NAMALWA (cell line): ENCODE data around the gene ZNF277.

Source experiments
- DNase-seq: peaks from one replicate; pipeline ENCODE4 v3.0.0-alpha.2; 2015; ENCODE audit warnings: low spot score

The ZNF277 gene

DNA sequence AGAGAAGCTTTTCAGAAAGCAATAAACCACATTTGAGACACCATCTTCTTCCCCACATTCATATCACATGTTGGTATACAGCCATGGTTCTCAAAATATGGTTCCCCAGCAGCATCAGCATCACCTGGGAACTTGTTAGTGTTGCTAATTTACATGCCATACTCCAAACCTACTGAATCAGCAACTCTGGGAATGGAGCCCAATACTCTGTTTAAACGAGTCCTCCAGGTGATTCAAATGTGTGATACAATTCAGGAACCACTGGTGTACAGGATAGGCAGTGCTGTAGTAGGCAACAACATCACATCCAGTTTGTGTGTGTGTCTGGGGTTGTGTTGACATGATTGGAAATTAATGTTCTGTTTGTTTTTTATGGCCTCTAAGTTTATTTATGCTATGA is 47.7 kb downstream of the ZNF277 start:
- no peak for DNase-seq

DNA sequence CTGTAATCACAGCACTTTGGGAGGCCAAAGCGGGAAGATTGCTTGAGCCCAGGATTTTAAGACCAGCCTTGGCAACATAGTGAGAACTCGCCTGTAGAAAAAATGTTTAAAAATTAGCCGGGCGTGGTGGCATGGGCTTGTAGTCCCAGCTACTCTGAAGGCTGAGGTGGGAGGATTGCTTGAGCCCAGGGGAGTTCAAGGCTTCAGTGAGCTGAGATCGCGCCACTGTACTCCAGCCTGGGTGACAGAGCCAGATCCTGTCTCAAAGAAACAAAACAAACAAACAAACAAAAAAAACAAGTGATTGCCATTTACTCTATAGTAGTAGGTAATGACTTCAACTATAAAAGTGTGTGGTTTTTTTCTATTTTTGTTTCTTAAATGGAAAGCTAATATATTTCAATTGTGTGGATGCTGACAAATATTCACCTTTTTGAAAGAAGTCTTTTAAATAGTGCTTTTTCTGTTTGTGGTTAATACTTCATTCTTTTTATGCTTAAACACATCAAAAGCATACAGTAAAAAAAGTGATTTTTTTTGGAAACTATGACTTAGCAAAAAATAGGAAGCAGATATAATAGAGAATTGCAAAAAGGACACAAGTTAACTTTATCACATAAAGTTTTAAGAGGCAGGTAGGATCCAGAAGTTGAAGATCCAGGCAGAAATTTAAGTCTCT is 48.4 kb downstream of the ZNF277 start:
- no peak for DNase-seq

- DNase-seq: no peak
Observed at GRCh38 chr7:112255388-112255720, 48.9 kb downstream of the ZNF277 start.

DNA sequence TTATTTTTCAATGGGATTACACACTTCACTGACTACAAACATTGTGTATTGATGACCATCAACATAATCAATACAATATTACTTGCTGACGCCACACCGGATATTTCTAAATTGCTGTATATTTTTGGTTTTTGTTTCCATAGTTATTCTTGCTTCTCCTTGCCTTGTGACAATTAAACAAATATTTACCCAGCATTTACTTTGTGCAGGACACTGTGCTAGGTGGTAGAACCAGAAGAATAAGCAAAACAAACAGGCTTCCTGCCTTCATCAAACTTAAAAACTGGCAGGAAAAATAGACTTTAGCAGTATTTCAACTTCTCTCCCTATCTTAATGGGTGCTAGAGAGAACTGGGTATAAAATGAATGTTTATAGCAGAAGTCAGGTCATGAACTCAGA is 50.6 kb downstream of the ZNF277 start:
- DNase-seq: no peak

GRCh38 chr7:112260911-112261310 is 54.4 kb downstream of the ZNF277 start:
- DNase-seq: no peak

- no peak for DNase-seq
Observed at GRCh38 chr7:112262036-112262435, 55.5 kb downstream of the ZNF277 start.

DNA sequence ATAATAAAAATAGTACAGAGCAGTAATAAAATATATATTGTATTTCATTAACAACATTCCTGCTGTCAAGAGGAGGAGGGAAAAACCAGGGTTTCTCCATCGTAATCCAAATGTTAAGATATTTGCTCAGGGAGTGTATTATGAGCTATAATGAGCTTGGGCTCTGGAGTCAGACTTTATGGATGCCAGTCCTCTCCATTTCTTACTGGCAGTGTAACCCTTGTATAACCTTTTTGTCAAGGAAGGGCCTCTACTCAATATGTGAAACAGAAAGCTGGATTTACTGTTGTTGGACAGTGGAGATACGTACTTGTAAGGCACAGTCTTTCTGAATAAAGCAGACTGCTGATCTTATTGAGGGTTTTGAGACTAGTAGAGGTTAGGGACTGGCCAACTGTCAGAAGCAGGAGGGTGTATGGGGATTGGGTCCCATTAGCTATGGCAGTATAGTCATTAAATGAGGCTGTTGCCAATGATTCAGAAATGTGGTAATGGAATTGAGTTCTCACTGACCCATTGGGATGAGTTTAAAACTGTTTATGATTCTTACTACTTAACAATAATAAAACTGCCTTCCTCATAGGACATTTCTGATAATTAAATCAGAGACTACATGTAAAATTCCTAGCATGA is 56.5 kb downstream of the ZNF277 start:
- DNase-seq: no peak

DNA sequence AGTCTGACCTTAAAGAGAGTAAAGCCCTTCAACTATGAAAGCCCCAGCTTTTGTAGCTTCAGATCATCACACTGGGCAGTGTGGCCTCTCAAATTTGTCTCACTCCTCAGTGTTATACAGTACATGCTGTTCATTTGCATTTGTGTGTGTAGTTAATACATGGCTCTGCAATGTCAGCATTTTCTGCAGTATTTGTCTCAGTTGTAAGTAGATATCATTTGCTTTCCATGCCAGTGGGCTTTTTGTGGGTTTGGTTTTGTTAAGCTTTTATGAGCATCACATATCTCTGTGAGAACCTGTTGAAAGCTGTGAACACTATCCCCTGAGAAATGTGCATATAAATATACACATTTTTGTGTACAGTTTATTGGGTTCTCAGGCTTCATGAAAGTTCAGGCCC is 57.0 kb downstream of the ZNF277 start:
- no peak for DNase-seq

GRCh38 chr7:112266141-112266540 is 59.6 kb downstream of the ZNF277 start:
- no peak for DNase-seq

- DNase-seq: no peak
Observed at GRCh38 chr7:112266595-112267270, 60.2 kb downstream of the ZNF277 start.

DNA sequence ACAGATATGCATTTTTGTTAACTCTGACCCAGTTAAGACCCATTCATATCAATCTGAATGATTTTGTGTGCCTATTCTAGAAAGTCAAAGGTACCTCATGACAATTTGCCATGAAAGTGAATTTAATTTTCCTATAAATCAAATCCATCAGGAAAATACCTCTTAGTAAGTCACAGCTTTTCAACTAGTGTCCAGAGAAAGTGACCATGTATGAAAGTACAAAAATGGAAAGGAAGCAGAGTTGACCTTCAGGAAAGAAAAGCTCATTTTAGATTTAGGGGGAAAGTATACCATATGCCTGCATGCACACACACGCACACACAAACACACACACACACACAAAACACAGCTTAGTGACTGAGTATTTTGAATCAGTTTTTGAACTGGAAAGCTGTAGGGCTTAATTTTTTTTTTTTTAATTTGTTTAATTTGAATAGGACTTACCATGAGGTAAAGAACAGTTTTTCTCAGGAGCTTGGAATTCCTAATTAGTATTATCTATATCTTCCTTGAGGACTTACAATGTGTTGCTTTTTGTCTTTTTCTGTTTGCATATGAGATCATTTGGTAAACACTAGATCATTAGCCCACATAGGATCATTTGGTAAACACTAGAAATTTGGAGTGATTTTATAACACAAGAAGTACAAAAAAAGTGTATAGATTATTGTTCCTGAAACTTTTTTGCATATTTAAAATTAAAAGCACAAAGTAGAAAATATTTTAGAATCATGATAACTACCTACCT is 61.6 kb downstream of the ZNF277 start:
- DNase-seq: no peak

DNA sequence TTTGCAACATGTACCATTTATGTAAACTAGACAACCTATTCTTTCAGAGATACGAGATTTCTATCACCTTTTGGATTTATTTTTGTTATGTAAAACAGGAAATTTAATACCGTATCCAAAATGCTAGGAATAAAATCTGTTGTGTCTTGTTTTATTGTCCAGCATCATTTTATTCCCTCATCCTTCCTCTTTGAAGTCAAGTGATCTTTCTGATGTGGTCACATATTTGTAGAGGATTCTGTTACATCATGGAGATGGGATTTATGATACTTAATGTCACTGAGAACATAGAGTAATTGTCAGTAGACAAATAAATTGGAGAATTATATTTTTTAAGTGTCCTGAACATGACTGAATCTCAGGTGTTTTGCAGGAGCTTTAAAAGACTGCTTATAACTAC is 64.7 kb downstream of the ZNF277 start:
- DNase-seq: no peak

DNA sequence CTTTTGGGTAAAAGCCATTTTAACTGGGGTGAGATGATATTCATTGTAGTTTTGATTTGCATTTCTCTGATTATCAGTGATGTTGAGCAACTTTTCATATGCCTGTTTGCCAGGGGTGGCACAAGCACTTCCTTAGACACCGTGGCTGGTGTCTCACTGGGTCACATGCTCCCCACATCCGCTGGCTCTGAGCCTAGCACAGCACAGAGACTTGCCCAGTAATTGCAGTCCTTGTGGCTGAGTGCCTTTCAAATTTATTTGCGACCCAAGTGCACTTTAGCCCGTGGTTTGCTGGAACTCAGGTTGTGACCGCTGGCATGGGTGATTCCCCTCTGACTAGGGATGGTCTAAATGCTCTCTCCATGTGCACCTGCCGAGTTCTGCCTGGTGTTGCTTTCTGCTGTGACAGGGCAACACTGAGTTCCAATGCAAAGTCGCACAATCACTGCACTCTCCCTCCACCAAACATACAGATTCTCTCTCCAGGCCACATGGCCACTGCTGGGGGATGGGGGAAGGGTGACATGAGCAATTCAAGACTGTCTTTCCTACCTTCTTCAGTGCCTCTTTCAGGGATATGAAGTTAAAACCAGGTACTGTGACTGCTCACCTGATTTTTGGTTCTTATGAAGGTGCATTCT is 66.5 kb downstream of the ZNF277 start:
- no peak for DNase-seq

GRCh38 chr7:112279042-112279441 is 72.5 kb downstream of the ZNF277 start:
- DNase-seq: no peak

DNA sequence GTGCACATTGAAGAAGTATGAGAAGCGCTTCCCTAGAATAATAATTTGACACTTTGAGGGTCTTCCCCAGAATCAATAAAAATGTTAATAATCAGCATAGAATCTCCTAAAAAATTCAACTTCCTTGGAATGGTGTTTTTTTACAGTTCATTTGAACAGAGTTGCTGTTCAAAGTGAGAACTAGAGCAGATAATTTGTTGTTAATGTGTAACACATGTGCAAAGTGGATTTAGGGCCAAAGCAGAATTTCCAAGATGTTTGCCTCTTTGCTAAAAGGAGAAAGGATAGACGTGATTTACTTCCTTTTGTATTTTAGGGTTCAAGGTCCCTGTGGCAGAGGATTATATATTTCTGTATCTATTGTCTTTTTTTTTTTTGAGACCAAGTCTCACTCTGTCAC is 73.8 kb downstream of the ZNF277 start:
- DNase-seq: no peak

DNA sequence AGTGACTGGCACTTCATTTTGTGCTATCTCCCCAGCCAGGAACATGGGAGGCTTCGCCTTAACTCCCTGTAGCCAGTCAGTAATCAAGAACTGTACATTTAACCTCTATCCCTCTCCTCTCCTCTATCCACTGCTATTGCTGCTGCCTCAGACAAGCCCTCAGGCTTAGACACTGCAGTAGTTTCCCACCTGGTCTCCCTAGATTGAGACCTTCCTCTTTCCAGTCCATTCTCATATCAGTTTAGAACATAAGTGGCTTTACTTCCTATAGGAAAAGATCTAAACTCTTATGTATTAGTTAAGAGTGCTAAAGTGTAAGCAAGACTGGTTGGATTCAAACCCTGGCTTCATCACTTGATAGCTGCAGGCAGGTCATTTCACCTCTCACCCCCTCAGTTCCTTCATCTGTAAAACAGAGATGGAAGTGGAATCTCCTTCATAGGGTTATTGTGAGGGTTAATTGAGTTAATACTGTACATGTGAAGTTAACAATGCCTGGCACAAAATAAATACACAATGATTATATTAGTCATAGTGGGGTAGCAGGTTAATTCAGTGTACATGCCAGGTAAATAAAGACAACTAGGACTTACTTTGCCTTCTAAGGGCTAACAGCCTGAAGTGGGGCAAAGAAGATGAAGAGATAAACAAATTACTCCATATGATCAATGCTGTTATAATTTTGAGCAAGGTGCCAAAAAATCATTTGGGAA is 76.1 kb downstream of the ZNF277 start:
- no peak for DNase-seq

DNA sequence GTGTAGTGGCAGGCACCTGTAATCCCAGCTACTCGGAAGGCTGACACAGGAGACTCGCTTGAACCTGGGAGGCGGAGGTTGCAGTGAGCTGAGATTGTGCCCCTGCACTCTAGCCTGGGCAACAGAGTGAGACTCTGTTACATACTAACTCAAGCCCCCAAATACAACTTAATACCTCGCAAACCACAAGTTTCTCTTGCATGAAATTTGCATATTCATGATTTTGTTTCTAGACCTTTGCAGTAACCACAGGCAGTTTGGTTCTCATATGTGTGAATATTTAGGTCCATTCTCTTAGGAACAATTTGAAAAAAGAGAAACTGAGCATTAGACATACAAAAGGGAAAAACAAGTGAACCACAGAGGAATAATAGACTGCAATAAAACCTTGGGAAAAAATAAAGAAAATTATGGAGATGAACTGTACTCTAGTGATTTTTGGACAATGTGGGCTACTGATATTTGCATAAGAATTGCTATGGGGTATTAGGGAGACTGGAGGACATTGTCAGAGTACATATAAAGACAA is 77.0 kb downstream of the ZNF277 start:
- DNase-seq: peak; percentile 15

- DNase-seq: peak; percentile 42
Observed at GRCh38 chr7:112286250-112287086, 80.0 kb downstream of the ZNF277 start.

GRCh38 chr7:112288301-112288700 is 81.8 kb downstream of the ZNF277 start:
- no peak for DNase-seq

DNA sequence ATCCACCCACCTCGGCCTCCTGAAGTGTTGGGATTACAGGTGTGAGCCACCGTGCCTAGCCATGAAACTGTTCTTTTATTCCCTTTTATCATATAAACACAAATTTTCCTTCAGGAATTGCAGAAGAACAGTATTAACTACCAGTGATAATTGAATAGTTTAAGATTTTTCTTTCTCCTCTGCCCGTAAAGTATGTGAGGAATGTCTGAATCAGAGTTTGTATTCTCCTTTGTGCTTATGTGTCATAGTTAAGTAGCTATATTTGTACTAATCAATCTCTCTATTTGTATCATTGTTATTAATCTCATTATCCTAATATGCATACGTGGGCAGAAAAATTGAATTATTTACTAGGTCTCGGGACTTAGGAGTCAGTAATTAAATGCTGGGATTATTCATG is 83.6 kb downstream of the ZNF277 start:
- no peak for DNase-seq

DNA sequence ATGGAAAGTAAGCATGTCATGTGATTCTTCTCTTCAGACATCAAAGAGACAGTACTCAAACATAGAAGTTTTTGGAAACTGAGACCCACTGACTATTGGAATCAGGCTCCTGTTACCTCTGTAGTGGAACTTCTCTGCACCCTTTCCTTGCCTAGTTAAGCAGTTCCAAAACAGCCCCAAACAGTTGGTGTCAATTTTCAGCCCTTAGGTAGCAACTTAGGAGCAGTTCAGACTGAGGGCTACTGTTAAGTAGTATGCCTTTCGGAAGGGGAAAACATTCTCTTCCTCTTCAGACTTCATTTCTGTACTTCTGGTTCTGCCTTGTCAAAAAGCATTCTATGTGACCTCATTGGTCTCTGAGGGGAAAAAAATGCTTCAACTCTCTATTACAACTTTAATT is 85.7 kb downstream of the ZNF277 start:
- no peak for DNase-seq
